ENCODE measurements around the gene ELN.

Gene ELN

GRCh38 chr7:74084722-74085578 is 57.0 kb downstream of the ELN start:
- Histone ChIP-seq H3K4me3 (ENCODE audit: severe bottlenecking) (peak overlapping the region; percentile 44), H3K27me3 (ENCODE audit: insufficient read depth, poor library complexity, severe bottlenecking) (no peaks in the 10 kb centered on the region), H3K36me3 (ENCODE audit: low read depth) (peaks cover 27% of the 10 kb centered on the region), H3K9me3 (ENCODE audit: severe bottlenecking) (no peaks in the 10 kb centered on the region), H3K27ac (ENCODE audit: poor library complexity, severe bottlenecking) (peak overlapping the region; percentile 77), H3K4me1 (ENCODE audit: insufficient read depth, poor library complexity, severe bottlenecking) (peaks cover 6% of the 10 kb centered on the region)
- DNase-seq (ENCODE audit: low spot score), result no peak
- no peak for TF ChIP-seq CTCF (IDR thresholded peaks at IDR 0.05; ENCODE audit: poor library complexity, severe bottlenecking)
- ATAC-seq (ENCODE audit: low read depth), result peak; percentile 21; the same call in 2 of the 3 replicates

- ATAC-seq (ENCODE audit: low read depth) (no peak), DNase-seq (ENCODE audit: low spot score) (no peak)
- peaks cover 27% of the 10 kb centered on the region for H3K36me3 ChIP-seq (ENCODE audit: low read depth)
- H3K27ac ChIP-seq (ENCODE audit: poor library complexity, severe bottlenecking), result no peak overlapping the region
- no peak overlapping the region for H3K4me3 ChIP-seq (ENCODE audit: severe bottlenecking)
- no peak for TF ChIP-seq CTCF (IDR thresholded peaks at IDR 0.05; ENCODE audit: poor library complexity, severe bottlenecking)
- H3K27me3 ChIP-seq (ENCODE audit: insufficient read depth, poor library complexity, severe bottlenecking), result no peaks in the 10 kb centered on the region
- H3K9me3 ChIP-seq (ENCODE audit: severe bottlenecking), result no peaks in the 10 kb centered on the region
- peaks cover 6% of the 10 kb centered on the region for H3K4me1 ChIP-seq (ENCODE audit: insufficient read depth, poor library complexity, severe bottlenecking)
Measured at GRCh38 chr7:74087791-74088453, 59.9 kb downstream of the ELN start.

- Histone ChIP-seq H3K27me3 (ENCODE audit: insufficient read depth, poor library complexity, severe bottlenecking) (no peaks in the 10 kb centered on the region), H3K27ac (ENCODE audit: poor library complexity, severe bottlenecking) (peak overlapping the region; percentile 86), H3K36me3 (ENCODE audit: low read depth) (peaks cover 23% of the 10 kb centered on the region), H3K9me3 (ENCODE audit: severe bottlenecking) (peaks cover 9% of the 10 kb centered on the region), H3K4me1 (ENCODE audit: insufficient read depth, poor library complexity, severe bottlenecking) (peaks cover 13% of the 10 kb centered on the region), H3K4me3 (ENCODE audit: severe bottlenecking) (no peak overlapping the region)
- no peak for ATAC-seq (ENCODE audit: low read depth)
- no peak for DNase-seq (ENCODE audit: low spot score)
- no peak for TF ChIP-seq CTCF (IDR thresholded peaks at IDR 0.05; ENCODE audit: poor library complexity, severe bottlenecking)
Measured at GRCh38 chr7:74092321-74092963, 64.5 kb downstream of the ELN start.

GRCh38 chr7:74092964-74093471 is 65.0 kb downstream of the ELN start:
- ATAC-seq (ENCODE audit: low read depth) (no peak), DNase-seq (ENCODE audit: low spot score) (no peak)
- Histone ChIP-seq H3K9me3 (ENCODE audit: severe bottlenecking) (peaks cover 9% of the 10 kb centered on the region), H3K4me3 (ENCODE audit: severe bottlenecking) (no peak overlapping the region), H3K36me3 (ENCODE audit: low read depth) (peaks cover 21% of the 10 kb centered on the region), H3K4me1 (ENCODE audit: insufficient read depth, poor library complexity, severe bottlenecking) (peaks cover 16% of the 10 kb centered on the region), H3K27me3 (ENCODE audit: insufficient read depth, poor library complexity, severe bottlenecking) (no peaks in the 10 kb centered on the region), H3K27ac (ENCODE audit: poor library complexity, severe bottlenecking) (peak overlapping the region; percentile 86)
- TF ChIP-seq CTCF (IDR thresholded peaks at IDR 0.05; ENCODE audit: poor library complexity, severe bottlenecking), result no peak
